Ovary (tissue), 9 donors: ENCODE measurements around the gene AGPAT2. TPM values are rescaled to one million over a fixed set of nuclear protein-coding genes. Genes with fewer than 3 reads are reported as not detected.
A peak's percentile ranks its signal among the peaks of the same experiment; 100 is the strongest.

Source experiments
- DNase-seq, 5 donors: peaks; one replicate each; pipeline ENCODE4 v3.0.0-alpha.2; 2019 to 2020
- H3K27ac ChIP-seq, 2 donors: fragments of 200-600 bp; one replicate each; pipeline versions ENCODE4 v1.5.1 to v1.8.0; 2019 to 2022
- H3K27me3 ChIP-seq: fragments of 200-600 bp; one replicate; pipeline ENCODE4 v1.8.0; 2022
- H3K36me3 ChIP-seq: fragments of 200-600 bp; sonication (generic); one replicate; pipeline ENCODE4 v1.5.1; 2019
- H3K4me1 ChIP-seq: one replicate; pipeline ENCODE4 v1.8.1; 2013; ENCODE audit warnings: mild to moderate bottlenecking, moderate library complexity; ENCODE audit not compliant: insufficient read depth
- H3K4me3 ChIP-seq: fragments of 200-600 bp; sonication (generic); one replicate; pipeline ENCODE4 v1.5.1; 2017
- H3K9me3 ChIP-seq, 2 donors: fragments of 200-600 bp in 1 of 2; sonication (generic) in 1 of 2; one replicate each; pipeline versions ENCODE4 v1.5.1 to v1.8.1; 2013 to 2019; ENCODE audit warnings: mild to moderate bottlenecking in 1 of 2, moderate library complexity in 1 of 2
- EP300 ChIP-seq: sonication (generic); formaldehyde crosslinking; IDR thresholded peaks from one replicate; pipeline ENCODE4 v1.6.1; 2017; ENCODE audit warnings: antibody characterized with exemption
- POLR2A ChIP-seq: fragments of 450-650 bp; IDR thresholded peaks from one replicate; pipeline ENCODE4 v1.6.1; 2017; ENCODE audit warnings: antibody characterized with exemption, mild to moderate bottlenecking, moderate library complexity
- whole genome bisulfite sequencing, 3 donors: extraction: QIAGEN DNeasy Blood & Tissue Kit in 1 of 3; methylation state at CpG; one replicate each; pipeline versions ENCODE4 v1.1.5 to v1.1.7; 2013 to 2017; 5-methylcytosine and 5-hydroxymethylcytosine counted together
- intact Hi-C, 4 donors: fragments of 100-400 bp; cut with DNase I; formaldehyde crosslinking; loops; one replicate each; pipeline versions ENCODE4 v1.11.0 to v1.15.1; 2022 to 2023
- polyA plus RNA-seq, 2 donors: library from polyadenylated mRNA; stranded (reverse); fragments of 200-250 nt in 1 of 2; fragments of 350-450 nt in 1 of 2; fragmentation: Illumina TruSeq in 1 of 2; extraction: RNeasy Lipid Tissue Mini Kit (QIAGEN cat#74804) in 1 of 2; gene quantifications; one replicate each; pipeline ENCODE4 v1.2.3, GENCODE V29; 2013 to 2014
- total RNA-seq, 7 donors: library from RNA; depleted of rRNA in 2 of 7; stranded (reverse); fragments of >200 nt in 2 of 7; fragmentation: NEBNext Ultra II Directional in 3 of 7; extraction: Animal tissue kit (Norgen Biotek cat#: 25700) in 3 of 7; gene quantifications; one replicate each; pipeline versions ENCODE4 v1.1.0 to v1.2.4, GENCODE V29; 2016 to 2023
- TF ChIP-seq, protein P1 (sequence below), 3 donors: fragments of 450-650 bp in 2 of 3; fragments of 200-600 bp in 1 of 3; IDR thresholded peaks; one replicate each; pipeline versions ENCODE4 v1.5.1 to v1.8.0; 2016 to 2022; ENCODE audit warnings: antibody characterized with exemption in 3 of 3, mild to moderate bottlenecking in 1 of 3
- donor health status: DM: no; HTN: no; CAD: no; lungs with moderate emphysema.
- donor health status: DM: no; HTN: no; CAD: no.
- donor health status: Bipolar disorder and iron deficiency.
- donor health status: DM: yes; HTN: yes; CAD: no.
- donor health status: DM: no; HTN: no; CAD: no.
- donor health status: DM: yes; HTN: yes; CAD: no.

Gene AGPAT2
- total and polyA plus RNA-seq, 9 donors = 6.1 to 40.9 (median 23.9) TPM

DNA sequence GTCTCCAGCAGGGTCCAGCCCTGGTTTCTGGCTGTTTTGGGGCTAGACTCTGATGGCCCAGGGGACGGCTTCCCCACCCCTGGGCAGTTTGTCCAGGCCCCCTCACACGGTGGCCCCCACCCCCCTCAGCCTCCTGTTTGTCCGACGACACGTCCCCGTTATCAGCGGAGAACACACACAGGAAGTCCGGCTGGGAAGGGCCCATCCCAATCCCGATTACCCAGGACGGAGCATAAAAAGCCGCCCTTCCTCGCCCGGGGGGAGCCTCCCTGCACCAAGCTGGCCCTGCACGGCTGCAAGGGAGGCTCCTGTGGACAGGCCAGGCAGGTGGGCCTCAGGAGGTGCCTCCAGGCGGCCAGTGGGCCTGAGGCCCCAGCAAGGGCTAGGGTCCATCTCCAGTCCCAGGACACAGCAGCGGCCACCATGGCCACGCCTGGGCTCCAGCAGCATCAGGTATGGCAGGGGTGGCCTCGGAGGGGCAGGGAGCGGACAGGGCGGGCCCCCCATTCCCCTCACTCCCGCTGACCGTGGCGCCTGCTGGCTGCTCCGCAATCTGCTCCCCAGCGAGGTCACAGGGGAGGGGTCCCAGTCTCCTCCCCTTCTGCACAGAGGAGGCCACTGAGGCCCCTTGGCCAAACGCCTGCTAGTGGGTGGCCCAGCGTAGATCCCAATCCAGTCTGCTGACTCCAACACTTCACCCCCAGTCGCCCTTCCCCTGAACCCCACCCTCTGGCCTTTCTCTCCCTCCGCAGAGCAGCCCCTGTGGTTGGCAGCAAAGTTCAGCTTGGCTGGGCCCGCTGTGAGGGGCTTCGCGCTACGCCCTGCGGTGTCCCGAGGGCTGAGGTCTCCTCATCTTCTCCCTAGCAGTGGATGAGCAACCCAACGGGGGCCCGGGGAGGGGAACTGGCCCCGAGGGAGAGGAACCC is 24.3 kb downstream of the AGPAT2 start, which contains the start of gene EGFL7:
EGFL7 (plus strand) TSS at position 261 of the 926 bp plus-strand sequence. CDS start 5,367 bp downstream, outside the sequence.
- Histone ChIP-seq H3K36me3 (no peaks in the 10 kb centered on the region), H3K9me3 (no peaks in the 10 kb centered on the region), H3K27me3 (peaks cover 3% of the 10 kb centered on the region), H3K27ac (peak within 1 kb of the TSS in 1 of 2 donors; percentile 46), H3K4me1 (no peaks in the 10 kb centered on the region), H3K4me3 (peak within 1 kb of the TSS; percentile 19)
- intact Hi-C loops = no loop called here
- WGBS, 3 donors = 60 to 67% (median 67%) methylated on average over 33 to 38 of the region's 38 CpGs
- TF ChIP-seq EP300 (no peak), POLR2A (no peak)
- TF ChIP-seq, protein P1, sequence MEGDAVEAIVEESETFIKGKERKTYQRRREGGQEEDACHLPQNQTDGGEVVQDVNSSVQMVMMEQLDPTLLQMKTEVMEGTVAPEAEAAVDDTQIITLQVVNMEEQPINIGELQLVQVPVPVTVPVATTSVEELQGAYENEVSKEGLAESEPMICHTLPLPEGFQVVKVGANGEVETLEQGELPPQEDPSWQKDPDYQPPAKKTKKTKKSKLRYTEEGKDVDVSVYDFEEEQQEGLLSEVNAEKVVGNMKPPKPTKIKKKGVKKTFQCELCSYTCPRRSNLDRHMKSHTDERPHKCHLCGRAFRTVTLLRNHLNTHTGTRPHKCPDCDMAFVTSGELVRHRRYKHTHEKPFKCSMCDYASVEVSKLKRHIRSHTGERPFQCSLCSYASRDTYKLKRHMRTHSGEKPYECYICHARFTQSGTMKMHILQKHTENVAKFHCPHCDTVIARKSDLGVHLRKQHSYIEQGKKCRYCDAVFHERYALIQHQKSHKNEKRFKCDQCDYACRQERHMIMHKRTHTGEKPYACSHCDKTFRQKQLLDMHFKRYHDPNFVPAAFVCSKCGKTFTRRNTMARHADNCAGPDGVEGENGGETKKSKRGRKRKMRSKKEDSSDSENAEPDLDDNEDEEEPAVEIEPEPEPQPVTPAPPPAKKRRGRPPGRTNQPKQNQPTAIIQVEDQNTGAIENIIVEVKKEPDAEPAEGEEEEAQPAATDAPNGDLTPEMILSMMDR (IDR thresholded peaks at IDR 0.05) = no peak
- peak in 1 of 5 donors; percentile 54 for DNase-seq

DNA sequence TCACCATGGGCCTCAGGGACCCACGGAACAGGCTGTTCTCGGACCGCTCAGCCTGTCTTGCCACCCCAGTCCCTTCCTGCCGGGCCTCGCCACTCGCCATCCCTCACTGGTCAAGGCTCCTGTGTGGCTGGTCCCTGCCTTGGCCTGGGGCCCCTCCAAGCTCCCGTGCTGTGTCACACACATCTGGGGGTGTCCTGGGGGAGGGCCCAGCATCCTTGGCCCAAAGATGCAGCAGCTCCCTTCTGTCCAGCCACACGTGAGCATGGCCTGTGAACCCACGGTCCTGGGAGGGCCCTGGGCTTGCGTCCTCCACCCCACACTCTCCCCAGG is 25.0 kb downstream of the AGPAT2 start:
- no peak overlapping the region for H3K27ac ChIP-seq
- no peak overlapping the region for H3K4me3 ChIP-seq
- peaks cover 3% of the 10 kb centered on the region for H3K27me3 ChIP-seq
- H3K36me3 ChIP-seq = no peaks in the 10 kb centered on the region
- H3K4me1 ChIP-seq = no peaks in the 10 kb centered on the region
- DNase-seq = no peak
- H3K9me3 ChIP-seq = no peaks in the 10 kb centered on the region
- intact Hi-C loops = no loop called here
- 75 to 91% (median 76%) methylated on average over 9 to 10 of the region's 10 CpGs for WGBS, 3 donors
- TF ChIP-seq, protein P1 (IDR thresholded peaks at IDR 0.05) = no peak
- TF ChIP-seq POLR2A (no peak), EP300 (no peak)

DNA sequence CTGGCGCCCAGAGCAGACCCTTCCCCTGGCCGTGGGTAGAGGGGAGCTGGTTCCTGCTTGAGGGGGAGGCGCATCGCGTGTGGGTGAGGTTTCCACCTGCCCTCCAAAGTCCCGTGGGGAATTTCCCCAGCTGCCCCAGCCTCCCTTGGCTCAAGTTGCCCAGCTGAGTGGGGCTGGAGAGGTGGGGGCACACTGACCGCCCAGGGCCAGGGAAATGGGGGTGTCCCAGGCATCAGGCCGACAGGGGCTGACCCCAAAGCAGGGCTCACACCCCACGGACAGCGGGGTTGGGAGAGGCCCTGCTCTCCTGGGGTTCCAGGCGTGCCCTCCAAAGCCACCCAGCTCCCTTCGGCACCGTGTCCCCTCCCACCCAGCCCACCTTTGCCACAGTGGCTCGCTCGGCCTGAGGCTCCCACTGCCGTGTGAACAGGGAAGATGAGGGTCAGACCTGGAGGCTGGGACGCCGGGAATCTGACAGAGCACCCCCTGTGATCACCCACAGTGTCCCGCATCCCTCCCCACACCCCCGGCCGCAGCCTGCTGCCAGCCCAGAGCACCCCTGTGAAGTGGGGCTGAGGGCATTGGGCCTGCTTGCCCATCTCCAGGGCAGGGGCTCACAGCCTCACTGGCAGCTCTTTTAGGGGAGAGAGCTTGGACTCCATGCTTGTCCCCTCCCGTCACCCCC is 25.5 kb downstream of the AGPAT2 start:
- Histone ChIP-seq H3K36me3 (no peaks in the 10 kb centered on the region), H3K27ac (no peak overlapping the region), H3K9me3 (no peaks in the 10 kb centered on the region), H3K27me3 (no peaks in the 10 kb centered on the region), H3K4me1 (no peaks in the 10 kb centered on the region), H3K4me3 (no peak overlapping the region)
- TF ChIP-seq, protein P1 (IDR thresholded peaks at IDR 0.05) = no peak
- no peak for TF ChIP-seq POLR2A
- no peak for TF ChIP-seq EP300
- intact Hi-C loops = no loop called here
- WGBS, 3 donors = 75 to 81% (median 78%) methylated on average over 17 to 22 of the region's 22 CpGs
- no peak for DNase-seq

DNA sequence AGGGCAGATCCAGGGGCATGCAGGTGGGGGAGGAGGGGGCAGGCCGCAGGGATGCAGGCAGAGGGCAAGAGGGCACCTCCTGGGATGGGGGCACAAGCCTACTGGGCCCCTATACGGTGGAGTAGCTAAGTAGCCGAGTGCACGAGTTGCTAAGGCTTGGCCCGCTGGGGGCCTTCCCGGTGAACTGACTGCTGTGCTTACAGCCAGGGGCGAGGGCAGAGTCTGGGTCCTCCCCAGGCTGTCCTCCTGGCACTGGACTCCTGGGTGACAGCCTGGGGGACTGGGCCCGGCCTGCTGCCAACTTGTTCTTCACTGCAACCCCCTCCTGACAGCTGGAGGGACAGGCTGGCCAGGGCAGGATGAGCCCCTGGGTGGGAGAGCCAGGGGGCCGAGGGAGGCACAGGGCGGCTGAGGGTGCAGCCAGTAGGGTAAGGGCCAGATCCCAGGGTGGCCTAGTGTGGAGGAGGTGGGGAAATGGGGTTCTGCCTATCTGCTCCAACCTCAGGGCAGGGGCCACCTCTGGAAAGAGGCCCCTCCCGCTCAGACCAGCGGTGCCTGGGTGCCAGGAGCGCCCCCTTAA is 26.2 kb downstream of the AGPAT2 start:
- Histone ChIP-seq H3K4me3 (no peak overlapping the region), H3K27ac (no peak overlapping the region), H3K9me3 (no peaks in the 10 kb centered on the region), H3K4me1 (no peaks in the 10 kb centered on the region), H3K36me3 (no peaks in the 10 kb centered on the region), H3K27me3 (no peaks in the 10 kb centered on the region)
- TF ChIP-seq POLR2A = no peak
- TF ChIP-seq EP300 = no peak
- TF ChIP-seq, protein P1 (IDR thresholded peaks at IDR 0.05) = no peak
- WGBS, 3 donors = 77 to 90% (median 78%) methylated on average over 8 to 13 of the region's 13 CpGs
- no peak for DNase-seq
- intact Hi-C loops = no loop called here
